HT1080 (cell line): ENCODE data around the gene CHPF2. TPM values are rescaled to one million over a fixed set of nuclear protein-coding genes. Genes with fewer than 3 reads are reported as not detected.

ENCODE experiments used
- total RNA-seq: library from RNA; depleted of rRNA; stranded (reverse); fragments of >200 nt; shearing (Covaris generic); gene quantifications from 2 replicates; pipeline ENCODE4 v1.2.3, GENCODE V29; 2014; rRNA removed

CHPF2 gene
- total RNA-seq, 1 experiment from 2014 or later = 46.1 TPM

Other genes with a start within 250 kb of the CHPF2 start
- 71.5 and 94.6 TPM in 2 replicates for gene NOS3, start 241.5 kb upstream of the CHPF2 start, total RNA-seq
- gene ATG9B, start 208.0 kb upstream of the CHPF2 start, total RNA-seq = not detected in 2 replicates
- 29.4 and 37.0 TPM in 2 replicates for gene ABCB8, start 204.0 kb upstream of the CHPF2 start, total RNA-seq
- 0.45 TPM in 1 of 2 replicates, not detected in the other for gene ASIC3, start 184.0 kb upstream of the CHPF2 start, total RNA-seq
- gene CDK5, start 174.6 kb upstream of the CHPF2 start, total RNA-seq = 67.8 and 70.2 TPM in 2 replicates
- 121 and 146 TPM in 2 replicates for gene SLC4A2, start 172.9 kb upstream of the CHPF2 start, total RNA-seq
- gene FASTK, start 151.7 kb upstream of the CHPF2 start, total RNA-seq = 86.5 and 100 TPM in 2 replicates
- 66.3 and 85.1 TPM in 2 replicates for gene TMUB1, start 149.0 kb upstream of the CHPF2 start, total RNA-seq
- 36.4 and 45.3 TPM in 2 replicates for gene AGAP3, start 146.0 kb upstream of the CHPF2 start, total RNA-seq
- not detected in 2 replicates for gene GBX1, start 64.8 kb upstream of the CHPF2 start, total RNA-seq
- not detected in 2 replicates for gene ASB10, start 45.2 kb upstream of the CHPF2 start, total RNA-seq
- gene H2BK1, start 22.0 kb upstream of the CHPF2 start, total RNA-seq = not detected in 2 replicates
- gene ABCF2, start 5.3 kb upstream of the CHPF2 start, total RNA-seq = 83.9 and 89.1 TPM in 2 replicates
- gene SMARCD3, start 16.2 kb downstream of the CHPF2 start, total RNA-seq = 9.5 and 11.8 TPM in 2 replicates
- 57.7 and 59.7 TPM in 2 replicates for gene NUB1, start 109.3 kb downstream of the CHPF2 start, total RNA-seq
- not detected in 2 replicates for gene WDR86, start 177.6 kb downstream of the CHPF2 start, total RNA-seq
- not detected in 2 replicates for gene CRYGN, start 207.7 kb downstream of the CHPF2 start, total RNA-seq